H1 (cell line): ENCODE results near the gene SLC44A5. TPM values are rescaled to one million over a fixed set of nuclear protein-coding genes. Genes with fewer than 3 reads are reported as not detected.

Source experiments
- CBX8 ChIP-seq: fragments of 300-800, 300-1000 bp; sonication (generic); IDR thresholded peaks from 2 replicates; pipeline ENCODE4 v1.7.1; 2016; ENCODE audit warnings: low read depth, low read length, borderline replicate concordance
- CHD1 ChIP-seq: IDR thresholded peaks from 2 replicates; pipeline ENCODE4 v1.6.1; 2012; ENCODE audit warnings: low read depth, low read length, improper control_type of control experiment
- CHD2 ChIP-seq: IDR thresholded peaks from 2 replicates; pipeline ENCODE4 v1.6.1; 2012; ENCODE audit warnings: low read length, improper control_type of control experiment
- JUND ChIP-seq: IDR thresholded peaks from 2 replicates; pipeline ENCODE4 v1.6.1; 2011; ENCODE audit warnings: mild to moderate bottlenecking, improper control_type of control experiment, low read length
- SP1 ChIP-seq: IDR thresholded peaks from 2 replicates; pipeline ENCODE4 v1.6.1; 2011; ENCODE audit warnings: low read depth, low read length
- SP4 ChIP-seq: IDR thresholded peaks from 2 replicates; pipeline ENCODE4 v1.6.1; 2012; ENCODE audit warnings: low read length, inconsistent platforms
- TAF1 ChIP-seq: IDR thresholded peaks from 2 replicates; pipeline ENCODE4 v1.6.1; 2011; ENCODE audit warnings: mild to moderate bottlenecking, low read depth, low read length
- TAF7 ChIP-seq: optimal IDR thresholded peaks from 2 replicates; pipeline ENCODE3; 2011; ENCODE audit warnings: low read depth, mild to moderate bottlenecking, inconsistent platforms, low read length, moderate library complexity, borderline replicate concordance
- TEAD4 ChIP-seq: IDR thresholded peaks from 2 replicates; pipeline ENCODE4 v1.6.1; 2012; ENCODE audit warnings: low read depth, low read length, inconsistent platforms, mixed read lengths
- YY1 ChIP-seq: IDR thresholded peaks from 2 replicates; pipeline ENCODE4 v1.6.1; 2011; ENCODE audit warnings: low read depth, mild to moderate bottlenecking, low read length
- polyA plus RNA-seq, 7 experiments: library from polyadenylated mRNA; depleted of rRNA in 3 of 7; stranded (reverse) in 5 of 7; unstranded in 2 of 7; fragments of >200 nt in 5 of 7; fragments of 200-250 nt in 2 of 7; gene quantifications; 1 replicate in 5 of 7; 2 replicates in 1 of 7; 4 replicates in 1 of 7; pipeline versions ENCODE4 v1.2.1 to v1.2.3, GENCODE V29; 2011 to 2013; ENCODE audit warnings: missing spikeins in 2 of 7, mixed read lengths in 2 of 7
- total RNA-seq: library from RNA; stranded (reverse); fragmentation: NEBNext Ultra II Directional; extraction: Animal tissue kit (Norgen Biotek cat#: 25700); gene quantifications from 2 replicates; pipeline ENCODE4 v1.2.1, GENCODE V29; 2021

The SLC44A5 gene
- total and polyA plus RNA-seq, 2 of the 8 experiments (the other 6 are each of a cell fraction or from before 2014, with no cell fraction given), result 1.8 to 3.3 TPM

DNA sequence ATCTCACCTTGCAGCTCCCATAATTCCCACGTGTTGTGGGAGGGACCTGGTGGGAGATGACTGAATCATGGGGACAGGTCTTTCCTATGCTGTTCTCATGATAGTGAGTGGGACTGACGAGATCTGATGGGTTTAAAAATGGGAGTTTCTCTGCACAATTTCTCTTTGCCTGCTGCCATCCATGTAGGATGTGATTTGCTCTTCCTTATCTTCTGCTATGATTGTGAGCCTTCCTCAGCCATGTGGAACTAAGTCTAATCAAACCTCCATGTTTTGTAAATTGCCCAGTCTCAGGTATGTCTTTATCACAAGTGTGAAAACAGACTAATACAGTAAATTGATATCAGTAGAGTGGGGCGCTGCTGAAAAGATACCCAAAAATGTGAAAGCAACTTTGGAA lies 195.7 kb downstream of the SLC44A5 start (continued):
- TF ChIP-seq YY1 (no peak), JUND (no peak), CHD2 (no peak), TAF1 (no peak), CHD1 (no peak), CBX8 (no peak), TAF7 (no peak), TEAD4 (no peak), SP4 (no peak), SP1 (no peak)
